Measurements from ENCODE around the gene NAALADL2.
"Not testable (repeated sequence)": the region's sequence is repeated elsewhere in the genome, so short reads cannot be mapped to it uniquely, and the experiment has no call there.

The NAALADL2 gene

GRCh38 chr3:175266478-175266877, 407.3 kb downstream of the NAALADL2 start:
- no peaks in the 10 kb centered on the region for H3K27me3 ChIP-seq (ENCODE audit: control insufficient read depth, insufficient read depth, low read length, poor library complexity, severe bottlenecking)
- WGBS, 2 experiments: no CpG with 5 or more reads among the region's 1 CpG
- H3K27ac ChIP-seq (ENCODE audit: insufficient read depth, low read depth, low read length, poor library complexity, severe bottlenecking): no peak overlapping the region
- H3K9me3 ChIP-seq (ENCODE audit: control insufficient read depth, low read length): no peaks in the 10 kb centered on the region
- H3K4me1 ChIP-seq (ENCODE audit: control insufficient read depth, insufficient read depth, low read length): no peaks in the 10 kb centered on the region
- H3K4me3 ChIP-seq (ENCODE audit: insufficient read depth, low read depth, low read length): no peak overlapping the region
- no peaks in the 10 kb centered on the region for H3K36me3 ChIP-seq (ENCODE audit: control insufficient read depth, insufficient read depth, low read length)

DNA sequence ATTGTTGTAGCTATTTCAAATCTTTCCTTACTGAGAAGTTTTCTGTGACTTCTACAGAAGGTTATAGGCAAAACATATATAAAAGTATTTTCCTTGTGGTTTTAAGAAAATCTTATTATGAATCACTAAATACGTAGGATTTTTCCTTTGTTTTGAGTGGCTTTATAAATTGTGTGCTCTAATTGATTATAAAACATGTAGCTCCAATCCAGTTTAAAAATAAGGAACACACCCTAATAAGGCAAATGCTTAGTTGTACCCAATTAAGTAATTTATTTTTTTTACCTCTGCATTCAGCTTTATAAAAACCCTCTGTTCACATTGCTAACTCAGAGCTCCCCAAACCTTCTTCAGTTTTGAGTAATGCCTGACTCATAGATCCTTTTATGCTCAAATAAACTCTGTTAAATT, 408.0 kb downstream of the NAALADL2 start:
- Histone ChIP-seq H3K9me3 (ENCODE audit: control insufficient read depth, low read length) (no peaks in the 10 kb centered on the region), H3K36me3 (ENCODE audit: control insufficient read depth, insufficient read depth, low read length) (no peaks in the 10 kb centered on the region), H3K27ac (ENCODE audit: insufficient read depth, low read depth, low read length, poor library complexity, severe bottlenecking) (no peak overlapping the region), H3K4me1 (ENCODE audit: control insufficient read depth, insufficient read depth, low read length) (no peaks in the 10 kb centered on the region), H3K4me3 (ENCODE audit: insufficient read depth, low read depth, low read length) (no peak overlapping the region), H3K27me3 (ENCODE audit: control insufficient read depth, insufficient read depth, low read length, poor library complexity, severe bottlenecking) (no peaks in the 10 kb centered on the region)
- no CpG with 5 or more reads among the region's 1 CpG for WGBS, 2 experiments

DNA sequence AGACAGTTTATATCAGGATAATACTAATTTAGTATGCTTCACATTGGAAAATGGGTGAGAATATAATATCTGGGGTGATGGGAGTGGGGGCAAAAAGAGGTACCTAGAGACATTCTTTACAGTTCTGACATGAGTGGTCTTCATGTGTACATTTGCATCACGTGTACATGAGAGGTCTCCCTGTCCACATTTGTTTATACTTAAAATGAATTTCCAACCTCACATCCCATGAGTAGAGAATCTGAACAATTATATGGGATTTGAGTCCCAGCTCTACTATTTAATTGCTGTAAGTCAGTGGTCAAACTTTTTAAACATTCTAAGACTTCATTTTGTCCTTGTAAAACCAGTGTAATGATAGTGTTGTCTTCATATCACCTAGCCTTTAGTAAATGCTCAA, 408.4 kb downstream of the NAALADL2 start:
- Histone ChIP-seq H3K27me3 (ENCODE audit: control insufficient read depth, insufficient read depth, low read length, poor library complexity, severe bottlenecking) (no peaks in the 10 kb centered on the region), H3K4me1 (ENCODE audit: control insufficient read depth, insufficient read depth, low read length) (no peaks in the 10 kb centered on the region), H3K27ac (ENCODE audit: insufficient read depth, low read depth, low read length, poor library complexity, severe bottlenecking) (no peak overlapping the region), H3K4me3 (ENCODE audit: insufficient read depth, low read depth, low read length) (no peak overlapping the region), H3K9me3 (ENCODE audit: control insufficient read depth, low read length) (no peaks in the 10 kb centered on the region), H3K36me3 (ENCODE audit: control insufficient read depth, insufficient read depth, low read length) (no peaks in the 10 kb centered on the region)
- WGBS, 2 experiments: 86% methylated on average over 1 of the region's 1 CpG; no CpG with 5 or more reads in 1 of the 2 experiments

DNA sequence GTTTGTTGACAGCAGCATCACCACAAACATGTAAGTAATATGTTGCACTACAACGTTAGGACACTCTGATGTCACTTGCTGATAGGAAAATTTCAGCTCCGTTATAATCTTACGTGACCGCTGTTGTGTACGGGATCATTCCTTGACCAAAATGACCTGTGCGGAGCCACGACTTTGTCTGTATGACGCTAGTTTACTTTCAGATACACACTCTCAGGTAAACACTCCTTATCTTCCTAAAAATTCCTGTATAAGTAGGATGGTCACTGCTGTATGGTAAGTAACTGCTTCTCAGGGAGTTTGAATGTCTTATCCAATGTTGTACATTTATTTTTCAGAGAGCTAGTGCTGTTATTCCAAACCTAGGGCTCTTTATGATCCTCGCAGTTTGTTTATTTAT, 410.3 kb downstream of the NAALADL2 start:
- H3K4me1 ChIP-seq (ENCODE audit: control insufficient read depth, insufficient read depth, low read length): no peaks in the 10 kb centered on the region
- no peaks in the 10 kb centered on the region for H3K9me3 ChIP-seq (ENCODE audit: control insufficient read depth, low read length)
- no peaks in the 10 kb centered on the region for H3K27me3 ChIP-seq (ENCODE audit: control insufficient read depth, insufficient read depth, low read length, poor library complexity, severe bottlenecking)
- H3K4me3 ChIP-seq (ENCODE audit: insufficient read depth, low read depth, low read length): no peak overlapping the region
- H3K36me3 ChIP-seq (ENCODE audit: control insufficient read depth, insufficient read depth, low read length): no peaks in the 10 kb centered on the region
- 89 to 98% methylated on average over 8 of the region's 9 CpGs for WGBS, 2 experiments
- no peak overlapping the region for H3K27ac ChIP-seq (ENCODE audit: insufficient read depth, low read depth, low read length, poor library complexity, severe bottlenecking)

- Histone ChIP-seq H3K36me3 (ENCODE audit: control insufficient read depth, insufficient read depth, low read length) (no peaks in the 10 kb centered on the region), H3K27me3 (ENCODE audit: control insufficient read depth, insufficient read depth, low read length, poor library complexity, severe bottlenecking) (no peaks in the 10 kb centered on the region), H3K27ac (ENCODE audit: insufficient read depth, low read depth, low read length, poor library complexity, severe bottlenecking) (no peak overlapping the region), H3K9me3 (ENCODE audit: control insufficient read depth, low read length) (no peaks in the 10 kb centered on the region), H3K4me1 (ENCODE audit: control insufficient read depth, insufficient read depth, low read length) (no peaks in the 10 kb centered on the region), H3K4me3 (ENCODE audit: insufficient read depth, low read depth, low read length) (no peak overlapping the region)
- WGBS, 2 experiments: 94 to 97% methylated on average over 4 to 5 of the region's 5 CpGs
Measured at GRCh38 chr3:175270198-175270837, 411.2 kb downstream of the NAALADL2 start.

- Histone ChIP-seq H3K4me3 (ENCODE audit: insufficient read depth, low read depth, low read length) (no peak overlapping the region), H3K27me3 (ENCODE audit: control insufficient read depth, insufficient read depth, low read length, poor library complexity, severe bottlenecking) (no peaks in the 10 kb centered on the region), H3K9me3 (ENCODE audit: control insufficient read depth, low read length) (no peaks in the 10 kb centered on the region), H3K36me3 (ENCODE audit: control insufficient read depth, insufficient read depth, low read length) (no peaks in the 10 kb centered on the region), H3K4me1 (ENCODE audit: control insufficient read depth, insufficient read depth, low read length) (no peaks in the 10 kb centered on the region), H3K27ac (ENCODE audit: insufficient read depth, low read depth, low read length, poor library complexity, severe bottlenecking) (no peak overlapping the region)
Measured at GRCh38 chr3:175270866-175271265, 411.7 kb downstream of the NAALADL2 start.

DNA sequence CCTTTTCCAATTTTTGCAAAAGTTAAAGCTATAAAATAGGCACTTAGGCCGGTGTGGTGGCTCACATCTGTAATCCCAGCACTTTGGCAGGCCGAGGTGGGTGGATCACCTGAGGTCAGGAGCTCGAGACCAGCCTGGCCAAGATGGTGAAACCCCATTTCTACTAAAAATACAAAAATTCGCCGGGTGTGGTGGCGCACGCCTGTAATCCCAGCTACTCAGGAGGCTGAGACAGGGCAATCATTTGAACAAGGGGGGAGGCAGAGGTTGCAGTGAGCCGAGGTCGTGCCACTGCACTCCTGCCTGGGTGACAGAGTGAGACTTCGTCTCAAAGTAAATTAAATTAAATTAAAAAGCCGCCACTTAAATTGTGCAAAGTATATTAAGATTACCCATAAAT, 412.3 kb downstream of the NAALADL2 start:
- H3K9me3 ChIP-seq (ENCODE audit: control insufficient read depth, low read length); H3K4me1 ChIP-seq (ENCODE audit: control insufficient read depth, insufficient read depth, low read length); H3K36me3 ChIP-seq (ENCODE audit: control insufficient read depth, insufficient read depth, low read length); H3K27me3 ChIP-seq (ENCODE audit: control insufficient read depth, insufficient read depth, low read length, poor library complexity, severe bottlenecking); H3K4me3 ChIP-seq (ENCODE audit: insufficient read depth, low read depth, low read length); H3K27ac ChIP-seq (ENCODE audit: insufficient read depth, low read depth, low read length, poor library complexity, severe bottlenecking): not testable (repeated sequence)
- WGBS, 2 experiments: 94 to 95% methylated on average over 9 to 10 of the region's 11 CpGs

DNA sequence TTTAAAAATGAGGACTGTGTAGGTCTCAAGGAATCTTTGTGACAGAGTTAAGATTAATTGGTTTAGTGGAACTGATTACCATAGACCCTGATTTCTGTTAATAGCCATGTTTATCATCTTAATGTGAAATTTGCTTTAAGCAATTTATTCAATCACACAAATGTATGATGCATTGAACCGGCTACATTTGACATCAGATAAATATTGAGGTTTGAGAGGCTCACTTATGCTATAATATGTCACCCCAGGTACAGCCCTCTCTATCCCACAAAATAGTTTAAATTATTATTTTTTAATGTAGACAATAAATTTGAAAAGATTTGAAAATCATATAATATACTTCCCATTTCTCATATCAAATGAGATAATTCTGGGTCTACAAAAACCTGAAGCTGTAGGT, 413.3 kb downstream of the NAALADL2 start:
- H3K4me3 ChIP-seq (ENCODE audit: insufficient read depth, low read depth, low read length): no peak overlapping the region
- H3K27me3 ChIP-seq (ENCODE audit: control insufficient read depth, insufficient read depth, low read length, poor library complexity, severe bottlenecking): no peaks in the 10 kb centered on the region
- H3K27ac ChIP-seq (ENCODE audit: insufficient read depth, low read depth, low read length, poor library complexity, severe bottlenecking): no peak overlapping the region
- no peaks in the 10 kb centered on the region for H3K4me1 ChIP-seq (ENCODE audit: control insufficient read depth, insufficient read depth, low read length)
- no peaks in the 10 kb centered on the region for H3K36me3 ChIP-seq (ENCODE audit: control insufficient read depth, insufficient read depth, low read length)
- WGBS, 2 experiments: 100% methylated on average over 1 of the region's 1 CpG
- no peaks in the 10 kb centered on the region for H3K9me3 ChIP-seq (ENCODE audit: control insufficient read depth, low read length)

DNA sequence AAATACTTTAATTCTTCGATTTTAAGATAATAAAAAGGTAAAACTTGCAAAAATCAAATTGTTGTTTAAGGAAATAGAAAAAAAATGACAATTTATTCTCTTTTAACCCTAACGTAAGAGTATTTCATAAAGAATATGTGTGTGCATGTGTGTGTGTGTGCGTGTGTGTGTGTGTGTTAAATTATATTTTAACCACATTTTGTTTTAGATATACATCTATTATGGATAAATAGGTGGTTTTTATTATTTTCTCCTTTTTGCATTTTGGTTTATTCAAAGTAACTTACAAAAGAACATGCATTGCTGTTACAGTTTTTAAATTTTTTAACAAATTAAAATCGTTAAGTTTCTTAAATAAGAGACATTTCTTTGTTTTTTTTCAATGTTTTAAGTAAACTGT, 414.4 kb downstream of the NAALADL2 start:
- no peaks in the 10 kb centered on the region for H3K4me1 ChIP-seq (ENCODE audit: control insufficient read depth, insufficient read depth, low read length)
- WGBS, 2 experiments: 100% methylated on average over 1 of the region's 4 CpGs; no CpG with 5 or more reads in 1 of the 2 experiments
- no peaks in the 10 kb centered on the region for H3K9me3 ChIP-seq (ENCODE audit: control insufficient read depth, low read length)
- no peaks in the 10 kb centered on the region for H3K27me3 ChIP-seq (ENCODE audit: control insufficient read depth, insufficient read depth, low read length, poor library complexity, severe bottlenecking)
- no peak overlapping the region for H3K27ac ChIP-seq (ENCODE audit: insufficient read depth, low read depth, low read length, poor library complexity, severe bottlenecking)
- no peak overlapping the region for H3K4me3 ChIP-seq (ENCODE audit: insufficient read depth, low read depth, low read length)
- no peaks in the 10 kb centered on the region for H3K36me3 ChIP-seq (ENCODE audit: control insufficient read depth, insufficient read depth, low read length)

- 84 to 88% methylated on average over 6 of the region's 6 CpGs for WGBS, 2 experiments
- Histone ChIP-seq H3K27ac (ENCODE audit: insufficient read depth, low read depth, low read length, poor library complexity, severe bottlenecking) (no peak overlapping the region), H3K36me3 (ENCODE audit: control insufficient read depth, insufficient read depth, low read length) (no peaks in the 10 kb centered on the region), H3K9me3 (ENCODE audit: control insufficient read depth, low read length) (no peaks in the 10 kb centered on the region), H3K27me3 (ENCODE audit: control insufficient read depth, insufficient read depth, low read length, poor library complexity, severe bottlenecking) (no peaks in the 10 kb centered on the region), H3K4me3 (ENCODE audit: insufficient read depth, low read depth, low read length) (no peak overlapping the region), H3K4me1 (ENCODE audit: control insufficient read depth, insufficient read depth, low read length) (no peaks in the 10 kb centered on the region)
Measured at GRCh38 chr3:175274056-175274455, 414.9 kb downstream of the NAALADL2 start.
